PFSK-1 (cell line): ENCODE data around the gene KCNH8.

Experiments used
- TAF1 ChIP-seq: IDR thresholded peaks from 2 replicates; pipeline ENCODE4 v1.6.1; 2012; ENCODE audit warnings: low read length, control low read depth, borderline replicate concordance; ENCODE audit not compliant: insufficient read depth
- TF ChIP-seq, protein P1 (sequence below), 2 experiments: IDR thresholded peaks; 2 replicates each; pipeline versions ENCODE4 v1.6.1 to v1.8.0; 2011 to 2012; ENCODE audit warnings: low read depth in 2 of 2, low read length in 2 of 2, control low read depth in 1 of 2, inconsistent platforms in 1 of 2, mild to moderate bottlenecking in 1 of 2, moderate library complexity in 1 of 2; ENCODE audit not compliant: insufficient read depth in 1 of 2

DNA sequence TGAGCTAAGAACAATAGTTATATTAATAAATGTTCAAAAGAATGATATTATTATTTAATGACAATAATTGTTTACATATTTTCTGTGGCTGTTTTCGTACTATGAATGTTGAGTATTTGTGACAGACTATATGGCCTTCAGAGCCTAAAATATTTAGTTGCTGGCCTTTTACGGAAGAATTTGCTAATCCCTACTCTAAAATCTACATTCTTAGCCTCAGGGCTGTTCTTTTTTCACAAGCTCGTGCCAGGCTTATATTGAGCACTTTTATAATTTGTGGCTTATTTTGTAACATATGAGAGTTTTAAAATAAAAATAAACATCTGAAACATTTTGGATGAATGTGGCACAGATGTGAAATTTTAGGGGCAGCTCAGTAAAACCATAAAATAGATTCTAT is 79.9 kb downstream of the KCNH8 start:
- no peak for TF ChIP-seq TAF1
- TF ChIP-seq, protein P1, sequence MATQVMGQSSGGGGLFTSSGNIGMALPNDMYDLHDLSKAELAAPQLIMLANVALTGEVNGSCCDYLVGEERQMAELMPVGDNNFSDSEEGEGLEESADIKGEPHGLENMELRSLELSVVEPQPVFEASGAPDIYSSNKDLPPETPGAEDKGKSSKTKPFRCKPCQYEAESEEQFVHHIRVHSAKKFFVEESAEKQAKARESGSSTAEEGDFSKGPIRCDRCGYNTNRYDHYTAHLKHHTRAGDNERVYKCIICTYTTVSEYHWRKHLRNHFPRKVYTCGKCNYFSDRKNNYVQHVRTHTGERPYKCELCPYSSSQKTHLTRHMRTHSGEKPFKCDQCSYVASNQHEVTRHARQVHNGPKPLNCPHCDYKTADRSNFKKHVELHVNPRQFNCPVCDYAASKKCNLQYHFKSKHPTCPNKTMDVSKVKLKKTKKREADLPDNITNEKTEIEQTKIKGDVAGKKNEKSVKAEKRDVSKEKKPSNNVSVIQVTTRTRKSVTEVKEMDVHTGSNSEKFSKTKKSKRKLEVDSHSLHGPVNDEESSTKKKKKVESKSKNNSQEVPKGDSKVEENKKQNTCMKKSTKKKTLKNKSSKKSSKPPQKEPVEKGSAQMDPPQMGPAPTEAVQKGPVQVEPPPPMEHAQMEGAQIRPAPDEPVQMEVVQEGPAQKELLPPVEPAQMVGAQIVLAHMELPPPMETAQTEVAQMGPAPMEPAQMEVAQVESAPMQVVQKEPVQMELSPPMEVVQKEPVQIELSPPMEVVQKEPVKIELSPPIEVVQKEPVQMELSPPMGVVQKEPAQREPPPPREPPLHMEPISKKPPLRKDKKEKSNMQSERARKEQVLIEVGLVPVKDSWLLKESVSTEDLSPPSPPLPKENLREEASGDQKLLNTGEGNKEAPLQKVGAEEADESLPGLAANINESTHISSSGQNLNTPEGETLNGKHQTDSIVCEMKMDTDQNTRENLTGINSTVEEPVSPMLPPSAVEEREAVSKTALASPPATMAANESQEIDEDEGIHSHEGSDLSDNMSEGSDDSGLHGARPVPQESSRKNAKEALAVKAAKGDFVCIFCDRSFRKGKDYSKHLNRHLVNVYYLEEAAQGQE (IDR thresholded peaks at IDR 0.05; ENCODE audit: insufficient read depth in 1 of 2, low read depth in 2 of 2, low read length in 2 of 2), result no peak
